ENCODE results near the gene C15orf62. TPM values are rescaled to one million over a fixed set of nuclear protein-coding genes. Genes with fewer than 3 reads are reported as not detected.

The C15orf62 gene
- total RNA-seq, 4 donors from 2014 or later, result 6.8 to 25.2 (median 19.6) TPM

GRCh38 chr15:40767838-40768500 lies 1.8 kb upstream of the C15orf62 start:
- Histone ChIP-seq H3K4me1 (peaks cover 91% of the 10 kb centered on the region), H3K27ac (peak overlapping the region; percentile 90)
- 87% methylated on average over 29 of the region's 29 CpGs for WGBS

GRCh38 chr15:40768521-40769273 lies 1.1 kb upstream of the C15orf62 start:
- Histone ChIP-seq H3K9me3 (no peaks in the 10 kb centered on the region), H3K27me3 (no peaks in the 10 kb centered on the region), H3K4me3 (peak overlapping the region; percentile 25), H3K36me3 (peaks cover 14% of the 10 kb centered on the region), H3K4me1 (peaks cover 84% of the 10 kb centered on the region), H3K27ac (peak overlapping the region; percentile 90)
- 44% methylated on average over 21 of the region's 21 CpGs for WGBS
- DNase-seq (ENCODE audit: low spot score in 2 of 2), result no peak
- no peak for TF ChIP-seq POLR2A (IDR thresholded peaks at IDR 0.05)
- no peak for TF ChIP-seq EP300 (IDR thresholded peaks at IDR 0.05)
- no peak for TF ChIP-seq CTCF (IDR thresholded peaks at IDR 0.05)
- peak in 1 of 3 donors; percentile 23 for TF ChIP-seq POLR2AphosphoS5 (IDR thresholded peaks at IDR 0.05)

More at GRCh38 chr15:40767838-40768500, 1.8 kb upstream of the C15orf62 start:
- Histone ChIP-seq H3K27me3 (no peaks in the 10 kb centered on the region), H3K36me3 (peaks cover 6% of the 10 kb centered on the region), H3K4me3 (no peak overlapping the region), H3K9me3 (no peaks in the 10 kb centered on the region)
- no peak for DNase-seq (ENCODE audit: low spot score in 2 of 2)
- TF ChIP-seq CTCF (IDR thresholded peaks at IDR 0.05) (no peak), POLR2AphosphoS5 (IDR thresholded peaks at IDR 0.05) (no peak), EP300 (IDR thresholded peaks at IDR 0.05) (no peak), POLR2A (IDR thresholded peaks at IDR 0.05) (no peak)

GRCh38 chr15:40770147-40770721 lies 454 bp downstream of the C15orf62 start:
- WGBS, result 61% methylated on average over 4 of the region's 17 CpGs
- no peak for DNase-seq (ENCODE audit: low spot score in 2 of 2)
- H3K4me3 ChIP-seq, result peak overlapping the region; percentile 25
- TF ChIP-seq EP300 (IDR thresholded peaks at IDR 0.05) (no peak), POLR2AphosphoS5 (IDR thresholded peaks at IDR 0.05) (no peak), CTCF (IDR thresholded peaks at IDR 0.05) (no peak), POLR2A (IDR thresholded peaks at IDR 0.05) (no peak)
- no peaks in the 10 kb centered on the region for H3K9me3 ChIP-seq
- H3K27ac ChIP-seq, result peak overlapping the region; percentile 90
- no peaks in the 10 kb centered on the region for H3K27me3 ChIP-seq
- H3K4me1 ChIP-seq, result peaks cover 71% of the 10 kb centered on the region
- peaks cover 29% of the 10 kb centered on the region for H3K36me3 ChIP-seq

GRCh38 chr15:40771242-40771641 lies 1.5 kb downstream of the C15orf62 start:
- H3K9me3 ChIP-seq, result no peaks in the 10 kb centered on the region
- DNase-seq (ENCODE audit: low spot score in 2 of 2), result no peak
- TF ChIP-seq EP300 (IDR thresholded peaks at IDR 0.05), result no peak
- TF ChIP-seq CTCF (IDR thresholded peaks at IDR 0.05), result no peak
- no peak for TF ChIP-seq POLR2AphosphoS5 (IDR thresholded peaks at IDR 0.05)
- TF ChIP-seq POLR2A (IDR thresholded peaks at IDR 0.05), result no peak
- H3K4me3 ChIP-seq, result peak overlapping the region; percentile 25
- H3K36me3 ChIP-seq, result peaks cover 39% of the 10 kb centered on the region
- H3K27ac ChIP-seq, result peak overlapping the region; percentile 90
- 91% methylated on average over 5 of the region's 5 CpGs for WGBS
- no peaks in the 10 kb centered on the region for H3K27me3 ChIP-seq
- H3K4me1 ChIP-seq, result peaks cover 68% of the 10 kb centered on the region

GRCh38 chr15:40772014-40772413 lies 2.2 kb downstream of the C15orf62 start:
- DNase-seq (ENCODE audit: low spot score in 2 of 2), result no peak
- Histone ChIP-seq H3K9me3 (no peaks in the 10 kb centered on the region), H3K27me3 (no peaks in the 10 kb centered on the region), H3K36me3 (peaks cover 44% of the 10 kb centered on the region), H3K4me3 (no peak overlapping the region), H3K27ac (no peak overlapping the region), H3K4me1 (peaks cover 68% of the 10 kb centered on the region)
- WGBS, result 64% methylated on average over 5 of the region's 13 CpGs
- no peak for TF ChIP-seq EP300 (IDR thresholded peaks at IDR 0.05)
- TF ChIP-seq POLR2AphosphoS5 (IDR thresholded peaks at IDR 0.05), result no peak
- no peak for TF ChIP-seq POLR2A (IDR thresholded peaks at IDR 0.05)
- TF ChIP-seq CTCF (IDR thresholded peaks at IDR 0.05), result no peak

All from suprapubic skin (tissue), 4 donors.